Measurements from ENCODE around the gene ADGRA3.

GRCh38 chr4:22515145-22515887 is 550 bp downstream of the ADGRA3 start:
- TF ChIP-seq ZNF114 (CRISPR knock-in tag; IDR thresholded peaks at IDR 0.05) (no peak), JUNB (IDR thresholded peaks at IDR 0.05; ENCODE audit: unreplicated experiment) (no peak), POLR2AphosphoS5 (IDR thresholded peaks at IDR 0.05; ENCODE audit: low read depth) (peak; percentile 60), EZH2phosphoT487 (IDR thresholded peaks at IDR 0.05; ENCODE audit: unreplicated experiment) (no peak), EZH2 (IDR thresholded peaks at IDR 0.05; ENCODE audit: low read depth, unreplicated experiment) (no peak), CREB1 (CRISPR knock-in tag; IDR thresholded peaks at IDR 0.05; ENCODE audit: low read depth) (no peak), NANOG (IDR thresholded peaks at IDR 0.05; ENCODE audit: borderline replicate concordance) (no peak), STAT1 (IDR thresholded peaks at IDR 0.05; ENCODE audit: unreplicated experiment) (no peak)
- TF ChIP-seq, protein P1, sequence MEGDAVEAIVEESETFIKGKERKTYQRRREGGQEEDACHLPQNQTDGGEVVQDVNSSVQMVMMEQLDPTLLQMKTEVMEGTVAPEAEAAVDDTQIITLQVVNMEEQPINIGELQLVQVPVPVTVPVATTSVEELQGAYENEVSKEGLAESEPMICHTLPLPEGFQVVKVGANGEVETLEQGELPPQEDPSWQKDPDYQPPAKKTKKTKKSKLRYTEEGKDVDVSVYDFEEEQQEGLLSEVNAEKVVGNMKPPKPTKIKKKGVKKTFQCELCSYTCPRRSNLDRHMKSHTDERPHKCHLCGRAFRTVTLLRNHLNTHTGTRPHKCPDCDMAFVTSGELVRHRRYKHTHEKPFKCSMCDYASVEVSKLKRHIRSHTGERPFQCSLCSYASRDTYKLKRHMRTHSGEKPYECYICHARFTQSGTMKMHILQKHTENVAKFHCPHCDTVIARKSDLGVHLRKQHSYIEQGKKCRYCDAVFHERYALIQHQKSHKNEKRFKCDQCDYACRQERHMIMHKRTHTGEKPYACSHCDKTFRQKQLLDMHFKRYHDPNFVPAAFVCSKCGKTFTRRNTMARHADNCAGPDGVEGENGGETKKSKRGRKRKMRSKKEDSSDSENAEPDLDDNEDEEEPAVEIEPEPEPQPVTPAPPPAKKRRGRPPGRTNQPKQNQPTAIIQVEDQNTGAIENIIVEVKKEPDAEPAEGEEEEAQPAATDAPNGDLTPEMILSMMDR (conservative IDR thresholded peaks at IDR 0.05; ENCODE audit: low read depth in 2 of 2): no peak
- TF ChIP-seq, protein P2, sequence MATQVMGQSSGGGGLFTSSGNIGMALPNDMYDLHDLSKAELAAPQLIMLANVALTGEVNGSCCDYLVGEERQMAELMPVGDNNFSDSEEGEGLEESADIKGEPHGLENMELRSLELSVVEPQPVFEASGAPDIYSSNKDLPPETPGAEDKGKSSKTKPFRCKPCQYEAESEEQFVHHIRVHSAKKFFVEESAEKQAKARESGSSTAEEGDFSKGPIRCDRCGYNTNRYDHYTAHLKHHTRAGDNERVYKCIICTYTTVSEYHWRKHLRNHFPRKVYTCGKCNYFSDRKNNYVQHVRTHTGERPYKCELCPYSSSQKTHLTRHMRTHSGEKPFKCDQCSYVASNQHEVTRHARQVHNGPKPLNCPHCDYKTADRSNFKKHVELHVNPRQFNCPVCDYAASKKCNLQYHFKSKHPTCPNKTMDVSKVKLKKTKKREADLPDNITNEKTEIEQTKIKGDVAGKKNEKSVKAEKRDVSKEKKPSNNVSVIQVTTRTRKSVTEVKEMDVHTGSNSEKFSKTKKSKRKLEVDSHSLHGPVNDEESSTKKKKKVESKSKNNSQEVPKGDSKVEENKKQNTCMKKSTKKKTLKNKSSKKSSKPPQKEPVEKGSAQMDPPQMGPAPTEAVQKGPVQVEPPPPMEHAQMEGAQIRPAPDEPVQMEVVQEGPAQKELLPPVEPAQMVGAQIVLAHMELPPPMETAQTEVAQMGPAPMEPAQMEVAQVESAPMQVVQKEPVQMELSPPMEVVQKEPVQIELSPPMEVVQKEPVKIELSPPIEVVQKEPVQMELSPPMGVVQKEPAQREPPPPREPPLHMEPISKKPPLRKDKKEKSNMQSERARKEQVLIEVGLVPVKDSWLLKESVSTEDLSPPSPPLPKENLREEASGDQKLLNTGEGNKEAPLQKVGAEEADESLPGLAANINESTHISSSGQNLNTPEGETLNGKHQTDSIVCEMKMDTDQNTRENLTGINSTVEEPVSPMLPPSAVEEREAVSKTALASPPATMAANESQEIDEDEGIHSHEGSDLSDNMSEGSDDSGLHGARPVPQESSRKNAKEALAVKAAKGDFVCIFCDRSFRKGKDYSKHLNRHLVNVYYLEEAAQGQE (IDR thresholded peaks at IDR 0.05; ENCODE audit: unreplicated experiment): no peak

Measured in GM23338 (cell line).